Measurements from ENCODE around the gene ZXDB.
A peak's percentile ranks its signal among the peaks of the same experiment; 100 is the strongest.
"Not testable (repeated sequence)": the region's sequence is repeated elsewhere in the genome, so short reads cannot be mapped to it uniquely, and the experiment has no call there.

Gene ZXDB

GRCh38 chrX:57595381-57595811 lies 3.6 kb downstream of the ZXDB start:
- no peak for TF ChIP-seq CTCF (IDR thresholded peaks at IDR 0.05; ENCODE audit: low read depth, low read length)
- peak; percentile 12 for DNase-seq (ENCODE audit: extremely low read depth, low read depth)

GRCh38 chrX:57596109-57596508 lies 4.3 kb downstream of the ZXDB start:
- no peak for TF ChIP-seq CTCF (IDR thresholded peaks at IDR 0.05; ENCODE audit: low read depth, low read length)
- no peak for DNase-seq (ENCODE audit: extremely low read depth, low read depth)

- no peak for TF ChIP-seq CTCF (IDR thresholded peaks at IDR 0.05; ENCODE audit: low read depth, low read length)
- DNase-seq (ENCODE audit: extremely low read depth, low read depth): no peak
Observed at GRCh38 chrX:57596516-57596915, 4.7 kb downstream of the ZXDB start.

- no peak for DNase-seq (ENCODE audit: extremely low read depth, low read depth)
- no peak for TF ChIP-seq CTCF (IDR thresholded peaks at IDR 0.05; ENCODE audit: low read depth, low read length)
Observed at GRCh38 chrX:57607295-57608187, 15.7 kb downstream of the ZXDB start.

- not testable (repeated sequence) for DNase-seq (ENCODE audit: extremely low read depth, low read depth)
Observed at GRCh38 chrX:57613351-57613750, 21.5 kb downstream of the ZXDB start.

- DNase-seq (ENCODE audit: extremely low read depth, low read depth): not testable (repeated sequence)
Observed at GRCh38 chrX:57629438-57629837, 37.6 kb downstream of the ZXDB start.

GRCh38 chrX:57640674-57641016 lies 48.8 kb downstream of the ZXDB start:
- TF ChIP-seq CTCF (IDR thresholded peaks at IDR 0.05; ENCODE audit: low read depth, low read length): no peak
- DNase-seq (ENCODE audit: extremely low read depth, low read depth): no peak

- DNase-seq (ENCODE audit: extremely low read depth, low read depth): no peak
- TF ChIP-seq CTCF (IDR thresholded peaks at IDR 0.05; ENCODE audit: low read depth, low read length): no peak
Observed at GRCh38 chrX:57641338-57641737, 49.5 kb downstream of the ZXDB start.
